Natural killer cell (primary cell): ENCODE data around the gene COG5. TPM values are rescaled to one million over a fixed set of nuclear protein-coding genes. Genes with fewer than 3 reads are reported as not detected.

ENCODE experiments used
- ATAC-seq, 3 donors: fragments of 150-1000 bp in 2 of 3; fragments of 200-7000 bp in 1 of 3; cut with Tn5 transposase; 1 replicate in 1 of 3; 2 replicates in 2 of 3; pipeline ENCODE4 v1.10.0; 2021; ENCODE audit warnings: mild to moderate bottlenecking in 2 of 3, moderate library complexity in 2 of 3
- DNase-seq, 2 donors: peaks; one replicate each; pipeline versions ENCODE4 v3.0.0 to v3.0.0-alpha.2; 2013 to 2021; ENCODE audit warnings: mixed read lengths in 1 of 2
- H3K27ac ChIP-seq: one replicate; pipeline ENCODE4 v1.5.1; 2013; ENCODE audit warnings: mild to moderate bottlenecking, low read length
- H3K27me3 ChIP-seq: one replicate; pipeline ENCODE4 v1.6.1; 2013; ENCODE audit warnings: low read length; ENCODE audit not compliant: control insufficient read depth, insufficient read depth
- H3K36me3 ChIP-seq: one replicate; pipeline ENCODE4 v1.6.1; 2013; ENCODE audit warnings: low read length; ENCODE audit not compliant: control insufficient read depth, insufficient read depth
- H3K4me1 ChIP-seq: one replicate; pipeline ENCODE4 v1.6.1; 2013; ENCODE audit warnings: low read length; ENCODE audit not compliant: control insufficient read depth, insufficient read depth
- H3K4me3 ChIP-seq: one replicate; pipeline ENCODE4 v1.5.1; 2013; ENCODE audit warnings: low read length
- H3K9me3 ChIP-seq: one replicate; pipeline ENCODE4 v1.6.1; 2013; ENCODE audit warnings: low read length; ENCODE audit not compliant: control insufficient read depth, insufficient read depth
- H3K27ac Mint-ChIP-seq, 2 donors: one replicate each; pipeline ENCODE4 v1.8.0; 2022; ENCODE audit warnings: mild to moderate bottlenecking in 2 of 2, mixed read lengths in 2 of 2, moderate library complexity in 1 of 2
- H3K27me3 Mint-ChIP-seq, 2 donors: one replicate each; pipeline ENCODE4 v1.8.0; 2022; ENCODE audit warnings: low read depth in 2 of 2, mixed read lengths in 2 of 2
- H3K36me3 Mint-ChIP-seq: one replicate; pipeline ENCODE4 v1.8.0; 2022; ENCODE audit warnings: mixed read lengths
- H3K4me1 Mint-ChIP-seq, 2 donors: one replicate each; pipeline ENCODE4 v1.8.0; 2022; ENCODE audit warnings: mixed read lengths in 2 of 2
- H3K4me3 Mint-ChIP-seq: one replicate; pipeline ENCODE4 v1.8.0; 2022; ENCODE audit warnings: mild to moderate bottlenecking, moderate library complexity, mixed read lengths
- H3K9me3 Mint-ChIP-seq, 2 donors: one replicate each; pipeline ENCODE4 v1.8.0; 2022; ENCODE audit warnings: mixed read lengths in 2 of 2
- CTCF ChIP-seq: fragments of 200-600 bp; IDR thresholded peaks from one replicate; pipeline ENCODE4 v1.8.0; 2022; ENCODE audit warnings: antibody characterized with exemption
- WGBS: methylation state at CpG from one replicate; pipeline ENCODE4 v1.1.7; 2013; ENCODE audit warnings: missing lambda C conversion rate; ENCODE audit not compliant: insufficient coverage; 5-methylcytosine and 5-hydroxymethylcytosine counted together
- intact Hi-C: fragments of 100-400 bp; cut with micrococcal nuclease; formaldehyde crosslinking; loops from one replicate; pipeline ENCODE4 v1.14.2; 2022
- total RNA-seq, 4 donors: library from RNA; stranded (reverse); fragments of 120-200 nt in 1 of 4; gene quantifications; one replicate each; pipeline versions ENCODE4 v1.2.3 to v1.2.4, GENCODE V29; 2013 to 2022

COG5 gene
- total RNA-seq, 3 donors from 2014 or later (not counting 1 experiment from before 2014, with no cell fraction given): 49.2 to 54.6 (median 54.2) TPM

DNA sequence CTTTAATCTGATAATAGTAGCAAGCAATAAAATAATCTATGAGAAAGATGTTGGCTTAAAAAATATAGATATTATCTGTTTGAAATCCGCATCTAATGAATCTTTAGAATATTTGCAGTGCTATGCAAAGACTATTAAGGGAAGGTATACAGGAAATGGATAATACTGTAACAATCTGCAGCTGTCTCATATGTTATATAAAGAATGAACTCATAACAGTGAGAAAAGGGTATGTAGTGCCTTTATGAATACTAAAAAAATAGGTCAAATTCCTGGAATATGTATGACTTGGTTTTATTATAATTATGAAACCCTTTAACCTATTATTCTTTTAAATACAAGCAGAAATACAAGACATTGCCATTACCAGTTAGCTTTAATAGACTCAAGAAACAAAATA lies 198.9 kb downstream of the COG5 start:
- H3K4me1 ChIP-seq: no peaks in the 10 kb centered on the region
- no peak for TF ChIP-seq CTCF
- Mint-ChIP-seq H3K36me3 (no peaks in the 10 kb centered on the region), H3K4me3 (no peak overlapping the region), H3K27me3 (no peaks in the 10 kb centered on the region), H3K4me1 (no peaks in the 10 kb centered on the region), H3K27ac (no peak overlapping the region), H3K9me3 (no peaks in the 10 kb centered on the region)
- intact Hi-C loops: no loop called here
- no peaks in the 10 kb centered on the region for H3K27me3 ChIP-seq
- DNase-seq: no peak
- 83% methylated on average over 1 of the region's 1 CpG for WGBS
- ATAC-seq: no peak
- peaks cover 2% of the 10 kb centered on the region for H3K9me3 ChIP-seq
- H3K4me3 ChIP-seq: no peak overlapping the region
- H3K27ac ChIP-seq: no peak overlapping the region
- H3K36me3 ChIP-seq: peaks cover 23% of the 10 kb centered on the region

- no peak overlapping the region for H3K27ac ChIP-seq
- peaks cover 9% of the 10 kb centered on the region for H3K9me3 ChIP-seq
- no peak for DNase-seq
- H3K27me3 Mint-ChIP-seq: no peaks in the 10 kb centered on the region
- peaks cover 36% of the 10 kb centered on the region for H3K36me3 ChIP-seq
- H3K4me1 Mint-ChIP-seq: no peaks in the 10 kb centered on the region
- no peak overlapping the region for H3K4me3 ChIP-seq
- no peak for ATAC-seq
- H3K27me3 ChIP-seq: no peaks in the 10 kb centered on the region
- TF ChIP-seq CTCF: no peak
- no peaks in the 10 kb centered on the region for H3K36me3 Mint-ChIP-seq
- 87% methylated on average over 9 of the region's 9 CpGs for WGBS
- H3K4me3 Mint-ChIP-seq: no peak overlapping the region
- intact Hi-C loops: no loop called here
- no peak overlapping the region for H3K27ac Mint-ChIP-seq
- no peaks in the 10 kb centered on the region for H3K9me3 Mint-ChIP-seq
- no peaks in the 10 kb centered on the region for H3K4me1 ChIP-seq
These were observed 204.0 kb downstream of the COG5 start for GRCh38 chr7:107359520-107360316.

GRCh38 chr7:107355616-107356015 lies 208.1 kb downstream of the COG5 start:
- 93% methylated on average over 1 of the region's 2 CpGs for WGBS
- Mint-ChIP-seq H3K4me1 (no peaks in the 10 kb centered on the region), H3K27ac (no peak overlapping the region), H3K36me3 (no peaks in the 10 kb centered on the region), H3K27me3 (no peaks in the 10 kb centered on the region), H3K4me3 (no peak overlapping the region), H3K9me3 (no peaks in the 10 kb centered on the region)
- H3K27ac ChIP-seq: no peak overlapping the region
- H3K4me3 ChIP-seq: no peak overlapping the region
- H3K9me3 ChIP-seq: peaks cover 9% of the 10 kb centered on the region
- DNase-seq (no peak), ATAC-seq (no peak)
- peaks cover 21% of the 10 kb centered on the region for H3K36me3 ChIP-seq
- no peak for TF ChIP-seq CTCF
- intact Hi-C loops: no loop called here
- H3K4me1 ChIP-seq: no peaks in the 10 kb centered on the region
- no peaks in the 10 kb centered on the region for H3K27me3 ChIP-seq

GRCh38 chr7:107354640-107355039 lies 209.1 kb downstream of the COG5 start:
- no peaks in the 10 kb centered on the region for H3K27me3 Mint-ChIP-seq
- TF ChIP-seq CTCF: no peak
- no peaks in the 10 kb centered on the region for H3K9me3 Mint-ChIP-seq
- Histone ChIP-seq H3K27ac (no peak overlapping the region), H3K9me3 (peaks cover 6% of the 10 kb centered on the region), H3K4me1 (no peaks in the 10 kb centered on the region), H3K27me3 (no peaks in the 10 kb centered on the region), H3K4me3 (no peak overlapping the region), H3K36me3 (peaks cover 11% of the 10 kb centered on the region)
- DNase-seq (no peak), ATAC-seq (no peak)
- H3K36me3 Mint-ChIP-seq: no peaks in the 10 kb centered on the region
- H3K27ac Mint-ChIP-seq: no peak overlapping the region
- H3K4me1 Mint-ChIP-seq: no peaks in the 10 kb centered on the region
- intact Hi-C loops: no loop called here
- H3K4me3 Mint-ChIP-seq: no peak overlapping the region
- 100% methylated on average over 1 of the region's 3 CpGs for WGBS
